ENCODE data around the gene INSIG2.

Gene INSIG2

DNA sequence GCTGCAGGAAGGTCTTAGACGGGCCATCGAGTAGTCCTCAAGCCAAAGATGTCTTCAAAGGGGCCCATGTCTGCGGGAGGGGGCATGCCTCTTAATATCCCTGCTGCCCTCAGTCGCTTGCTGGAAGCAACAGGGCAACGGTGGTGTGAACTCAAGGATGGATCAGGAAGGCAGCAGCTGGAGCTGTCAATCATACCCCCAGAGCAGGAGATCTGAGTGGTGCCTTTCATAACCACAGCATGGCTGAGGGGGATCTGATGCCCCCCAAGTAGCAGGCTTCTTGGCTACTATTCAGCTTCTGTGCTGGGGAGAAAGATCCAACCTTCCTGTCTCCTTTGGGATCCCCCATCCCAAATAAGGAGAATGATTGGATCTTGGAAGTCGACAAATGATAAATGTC, 46.4 kb downstream of the INSIG2 start:
- no peak for DNase-seq

DNA sequence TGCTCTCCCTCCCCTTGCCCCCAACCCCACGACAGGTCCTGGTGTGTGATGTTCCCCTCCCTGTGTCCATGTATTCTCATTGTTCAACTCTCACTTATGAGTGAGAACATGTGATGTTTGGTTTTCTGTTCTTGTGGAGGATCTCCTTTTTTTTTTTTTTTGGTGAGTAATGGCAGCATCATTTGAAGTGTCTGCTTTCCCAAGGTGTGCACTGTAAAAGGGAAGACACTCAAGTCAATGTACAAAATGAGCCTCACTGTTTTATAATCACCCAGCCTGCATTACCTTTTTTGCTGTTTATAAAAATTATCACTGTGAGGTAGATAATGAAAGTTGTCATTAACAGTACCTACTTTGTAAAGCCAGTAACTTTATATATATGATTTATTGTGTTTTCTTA, 56.9 kb downstream of the INSIG2 start:
- no peak for DNase-seq

DNA sequence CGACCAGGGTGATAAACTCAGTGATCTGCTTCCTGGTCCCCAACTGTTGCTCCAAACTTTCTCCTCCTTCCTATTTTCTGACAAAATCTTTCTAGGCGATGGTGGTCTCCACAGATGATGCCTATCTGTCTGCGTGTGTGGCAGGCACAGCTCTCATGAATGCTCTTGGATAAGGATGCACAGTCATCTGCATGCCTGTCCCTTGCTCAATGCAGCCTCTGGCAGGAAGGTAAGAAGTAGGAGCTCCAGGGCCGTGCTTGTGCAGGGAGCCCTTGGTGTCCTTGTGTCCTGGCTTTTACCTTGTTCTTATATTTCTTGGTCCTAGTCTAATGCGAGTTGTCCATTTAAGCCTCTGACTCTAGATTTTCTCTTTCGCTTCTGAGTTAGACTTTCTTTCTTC, 57.5 kb downstream of the INSIG2 start:
- no peak for DNase-seq

DNA sequence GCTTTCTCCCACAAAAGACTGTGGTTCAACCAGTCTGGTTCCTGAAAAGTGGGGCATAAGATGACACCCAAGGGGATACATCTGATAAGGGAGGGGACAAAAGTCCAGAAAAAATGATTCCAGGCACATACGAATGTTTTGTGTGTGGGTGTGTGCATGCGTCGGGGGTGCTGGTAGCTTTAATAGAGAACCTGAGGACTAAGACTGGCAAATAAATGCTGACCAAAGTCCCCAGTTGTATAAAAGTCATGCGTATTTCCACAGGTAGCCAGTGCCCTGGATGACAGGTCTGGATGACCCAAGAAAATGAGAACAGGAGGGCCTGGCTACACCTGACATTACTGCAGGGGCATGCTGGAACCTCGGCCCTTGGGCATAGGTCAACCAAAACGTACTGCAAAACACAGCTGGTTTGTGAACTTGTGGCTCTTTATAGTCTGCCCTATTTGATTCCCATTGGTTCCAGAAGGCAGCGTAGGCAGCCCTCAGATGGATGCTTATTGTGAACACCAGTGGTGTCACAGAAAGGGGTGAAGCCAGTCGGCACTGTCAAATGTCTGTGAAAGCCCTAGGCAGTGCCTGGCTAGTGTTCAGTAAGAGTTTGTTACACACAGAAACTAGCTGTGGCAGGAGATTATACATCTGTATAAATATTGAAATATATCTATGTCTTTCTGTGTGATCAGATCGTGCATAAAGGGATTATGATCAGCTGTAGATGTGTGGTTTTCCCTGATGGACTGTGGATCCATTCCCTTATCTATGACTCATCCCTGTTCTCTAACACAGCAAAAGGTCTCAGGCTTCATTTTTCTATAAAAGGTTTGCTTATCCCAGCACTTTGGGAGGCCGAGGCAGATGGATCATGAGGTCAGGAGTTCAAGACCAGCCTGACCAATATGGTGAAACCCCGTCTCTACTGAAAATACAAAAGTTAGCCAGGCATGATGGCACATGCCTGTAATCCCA, 58.3 kb downstream of the INSIG2 start:
- no peak for DNase-seq

DNA sequence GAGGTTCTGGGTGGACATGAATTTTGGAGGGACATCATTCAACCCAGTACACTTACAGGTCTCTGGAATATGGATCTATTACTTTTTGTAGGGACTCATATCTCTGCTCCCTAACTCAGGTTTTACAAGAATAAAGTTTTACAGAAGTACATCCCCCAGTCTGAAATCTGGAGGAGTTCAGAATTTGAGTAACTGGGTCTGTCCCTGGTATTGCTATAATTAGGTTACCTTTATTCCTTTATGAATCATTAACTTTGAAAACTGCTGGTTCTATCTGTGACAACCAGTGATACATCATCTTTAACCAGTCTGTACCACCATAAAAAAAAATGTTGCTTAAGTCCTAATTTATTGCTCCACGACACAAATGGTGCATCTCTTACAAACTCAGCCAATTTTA, 59.9 kb downstream of the INSIG2 start:
- no peak for DNase-seq

DNA sequence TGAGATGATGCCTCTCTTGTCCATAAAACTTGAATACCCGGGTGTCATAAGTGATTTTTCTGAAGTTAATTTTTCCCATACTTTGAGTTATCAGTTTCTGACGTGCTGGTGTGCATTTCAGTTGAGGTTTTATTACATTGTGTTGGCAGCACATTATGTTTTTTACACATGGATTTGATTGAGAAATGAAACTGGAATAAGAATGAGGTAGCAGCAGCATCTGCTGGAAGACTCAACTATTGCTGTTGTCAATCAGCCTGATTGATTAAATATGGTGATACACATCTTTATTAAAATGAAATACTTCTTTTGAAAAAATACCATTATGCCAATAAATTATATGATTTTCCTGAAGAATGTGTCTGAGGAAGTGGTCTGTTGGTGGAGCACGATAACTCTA, 60.5 kb downstream of the INSIG2 start:
- no peak for DNase-seq

DNA sequence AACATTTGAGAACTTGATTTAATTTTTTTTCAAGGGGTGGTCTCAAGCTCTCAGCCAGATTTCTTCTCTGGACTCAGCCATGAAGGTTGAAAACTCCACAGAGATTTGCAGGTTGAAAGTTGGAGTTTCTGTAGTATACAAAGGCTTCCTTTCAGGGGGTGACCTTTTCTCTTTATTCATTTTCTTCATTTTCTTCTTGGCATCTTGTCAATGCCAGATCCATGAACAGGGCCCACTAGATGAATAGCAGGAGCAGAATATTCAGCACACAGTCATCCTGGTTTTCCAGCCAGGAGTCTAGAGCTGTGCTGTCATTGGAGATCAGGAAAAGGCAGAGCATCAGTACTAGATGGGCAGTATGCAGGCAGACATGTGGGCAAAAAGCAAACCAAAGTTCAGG, 62.0 kb downstream of the INSIG2 start:
- DNase-seq: no peak

DNA sequence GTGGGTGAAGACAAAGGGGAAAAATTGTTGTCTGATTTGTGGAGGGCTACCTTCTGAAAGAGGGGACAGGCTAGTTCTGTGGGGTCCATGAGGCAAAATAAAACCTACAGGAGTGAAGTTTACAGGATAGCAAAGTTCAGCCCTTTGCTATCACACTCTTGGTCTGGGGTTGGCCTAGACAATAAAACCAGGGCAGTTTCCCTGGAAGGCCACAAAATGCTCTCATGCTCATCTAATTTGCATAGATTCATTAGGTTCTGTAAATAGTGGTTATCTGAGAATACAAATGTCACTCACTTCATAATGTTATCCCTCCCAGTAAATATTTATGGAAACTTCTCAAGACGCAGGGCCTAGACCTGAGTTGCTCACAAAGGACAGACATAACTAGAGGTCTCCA, 63.6 kb downstream of the INSIG2 start:
- no peak for DNase-seq

DNA sequence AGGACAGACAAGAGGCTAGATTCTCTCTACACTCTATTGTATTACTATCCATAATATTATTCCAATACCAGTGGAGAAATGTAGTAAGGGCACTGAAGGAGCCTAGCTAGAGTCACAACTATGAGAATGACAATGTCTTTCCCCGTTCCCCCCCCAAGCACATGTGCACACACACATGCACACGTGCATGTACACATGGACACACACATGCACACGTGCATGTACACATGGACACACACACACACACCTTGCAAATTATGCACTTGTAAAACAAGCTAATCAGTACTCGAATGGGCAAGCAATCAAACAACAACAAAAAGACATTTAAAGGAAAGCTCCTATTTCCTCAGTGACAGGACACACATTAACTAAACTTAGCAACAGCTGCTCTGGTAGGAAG, 65.2 kb downstream of the INSIG2 start:
- no peak for DNase-seq

DNA sequence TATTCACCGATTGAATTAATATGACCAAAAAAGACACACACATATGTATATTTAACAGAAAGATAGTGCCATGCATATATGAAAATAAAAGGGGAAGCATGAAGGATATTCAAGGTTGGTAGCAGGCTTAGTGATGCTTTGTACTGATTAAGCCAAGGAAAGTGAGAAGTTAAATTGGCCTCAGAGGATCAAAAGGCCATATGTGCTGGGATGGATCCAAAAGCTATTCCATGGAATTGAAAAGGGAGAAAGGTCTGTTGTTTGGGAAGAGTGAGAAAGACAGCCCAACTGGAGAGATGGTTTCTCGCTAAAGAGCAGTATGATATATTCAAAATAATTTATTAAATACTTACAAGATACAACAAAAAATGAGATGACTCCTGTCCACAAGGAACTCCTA, 65.9 kb downstream of the INSIG2 start:
- no peak for DNase-seq

All from 8988T (cell line).